Hematopoietic multipotent progenitor cell treated with erythropoietin and hydrocortisone succinate and interleukin-3 and kit ligand, for 17 days (in vitro differentiated cells): Measurements from ENCODE around the gene BOLA3.
A peak's percentile ranks its signal among the peaks of the same experiment; 100 is the strongest.
"Not testable (repeated sequence)": the region's sequence is repeated elsewhere in the genome, so short reads cannot be mapped to it uniquely, and the experiment has no call there.

ENCODE experiments used
- DNase-seq: peaks from one replicate; pipeline ENCODE4 v3.0.0-alpha.2; 2015; ENCODE audit warnings: low spot score

Gene BOLA3

GRCh38 chr2:74101574-74102300, 46.0 kb downstream of the BOLA3 start:
- DNase-seq: no peak

GRCh38 chr2:74100254-74101216, 47.2 kb downstream of the BOLA3 start:
- DNase-seq: no peak

- DNase-seq: peak; percentile 76
Measured at GRCh38 chr2:74099835-74100234, 47.9 kb downstream of the BOLA3 start.

GRCh38 chr2:74099271-74099670, 48.4 kb downstream of the BOLA3 start:
- no peak for DNase-seq

GRCh38 chr2:74097574-74097973, 50.1 kb downstream of the BOLA3 start:
- DNase-seq: peak; percentile 45

GRCh38 chr2:74096052-74096451, 51.7 kb downstream of the BOLA3 start:
- no peak for DNase-seq

- no peak for DNase-seq
Measured at GRCh38 chr2:74095632-74096031, 52.1 kb downstream of the BOLA3 start.

GRCh38 chr2:74094291-74094690, 53.4 kb downstream of the BOLA3 start:
- DNase-seq: no peak

- DNase-seq: no peak
Measured at GRCh38 chr2:74093840-74094239, 53.9 kb downstream of the BOLA3 start.

- DNase-seq: no peak
Measured at GRCh38 chr2:74093426-74093825, 54.3 kb downstream of the BOLA3 start.

- no peak for DNase-seq
Measured at GRCh38 chr2:74092275-74092674, 55.4 kb downstream of the BOLA3 start.

GRCh38 chr2:74091391-74091790, 56.3 kb downstream of the BOLA3 start:
- no peak for DNase-seq

GRCh38 chr2:74089816-74090745, 57.6 kb downstream of the BOLA3 start:
- no peak for DNase-seq

- not testable (repeated sequence) for DNase-seq
Measured at GRCh38 chr2:74088676-74089075, 59.0 kb downstream of the BOLA3 start.

- no peak for DNase-seq
Measured at GRCh38 chr2:74087696-74088095, 60.0 kb downstream of the BOLA3 start.

- DNase-seq: no peak
Measured at GRCh38 chr2:74086021-74086420, 61.7 kb downstream of the BOLA3 start.
